ENCODE results near the gene DUSP19. TPM values are rescaled to one million over a fixed set of nuclear protein-coding genes. Genes with fewer than 3 reads are reported as not detected.

Gene DUSP19
- total and polyA plus RNA-seq, 7 experiments from 2014 or later: 0.66 to 3.3 (median 1.2) TPM

DNA sequence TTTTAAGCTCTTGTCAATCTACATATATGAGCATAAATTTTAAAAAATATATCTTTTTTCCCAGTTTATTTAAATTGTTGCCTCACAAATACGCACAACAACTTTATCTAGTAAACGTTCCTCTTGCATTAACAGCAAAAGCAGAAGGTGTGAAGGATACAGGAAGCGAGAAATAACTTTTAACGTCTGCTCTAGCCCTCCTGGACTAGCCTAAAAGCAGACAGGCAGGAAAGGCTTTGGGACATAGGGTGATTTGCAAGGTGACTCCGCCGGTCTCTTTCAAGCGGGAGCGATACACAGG, 434 bp upstream of the DUSP19 start:
- ChIA-PET CTCF (no interaction called here), POLR2A (interaction anchor here (1.6 kb wide), 1 partner anchor 47 kb away, joined by 3 read pairs; the partner anchor contains the start of gene NUP35)
- Mint-ChIP-seq H3K36me3 (no peaks in the 10 kb centered on the region), H3K4me1 (peaks cover 5 to 17% (median 8%) of the 10 kb centered on the region in 7 donors), H3K27ac (peak overlapping the region in 7 of 9 donors; percentile 48 to 92 (median 85)), H3K4me3 (peak overlapping the region; percentile 90 to 98 (median 97)), H3K9me3 (no peaks in the 10 kb centered on the region), H3K27me3 (peaks cover 0 to 13% (median 0%) of the 10 kb centered on the region in 5 donors)
- peak overlapping the region; percentile 63 for H3K27ac ChIP-seq (ENCODE audit: low read depth, low read length)
- peak overlapping the region; percentile 82 for H3K4me3 ChIP-seq (ENCODE audit: low read length)
- H3K4me1 ChIP-seq (ENCODE audit: control insufficient read depth in 2 of 2, insufficient read depth in 2 of 2, low read length in 2 of 2): no peaks in the 10 kb centered on the region
- DNase-seq: no peak
- peak; percentile 36 for ATAC-seq
- intact Hi-C loops (cut with micrococcal nuclease): loop anchor here (1.0 kb wide), 2 partner anchors 40 to 46 kb away; partner anchors contain the start of genes NCKAP1 (in 2 of the 2) and NUP35 (in 2 of the 2)
- H3K9me3 ChIP-seq (ENCODE audit: control insufficient read depth in 2 of 3, low read length in 3 of 3): no peaks in the 10 kb centered on the region
- no peaks in the 10 kb centered on the region for H3K27me3 ChIP-seq (ENCODE audit: control insufficient read depth in 2 of 2, insufficient read depth in 2 of 2, low read length in 2 of 2)
- H3K36me3 ChIP-seq (ENCODE audit: control insufficient read depth in 2 of 3, insufficient read depth in 3 of 3, low read length in 3 of 3): peaks cover 0 to 3% (median 0%) of the 10 kb centered on the region in 3 experiments

DNA sequence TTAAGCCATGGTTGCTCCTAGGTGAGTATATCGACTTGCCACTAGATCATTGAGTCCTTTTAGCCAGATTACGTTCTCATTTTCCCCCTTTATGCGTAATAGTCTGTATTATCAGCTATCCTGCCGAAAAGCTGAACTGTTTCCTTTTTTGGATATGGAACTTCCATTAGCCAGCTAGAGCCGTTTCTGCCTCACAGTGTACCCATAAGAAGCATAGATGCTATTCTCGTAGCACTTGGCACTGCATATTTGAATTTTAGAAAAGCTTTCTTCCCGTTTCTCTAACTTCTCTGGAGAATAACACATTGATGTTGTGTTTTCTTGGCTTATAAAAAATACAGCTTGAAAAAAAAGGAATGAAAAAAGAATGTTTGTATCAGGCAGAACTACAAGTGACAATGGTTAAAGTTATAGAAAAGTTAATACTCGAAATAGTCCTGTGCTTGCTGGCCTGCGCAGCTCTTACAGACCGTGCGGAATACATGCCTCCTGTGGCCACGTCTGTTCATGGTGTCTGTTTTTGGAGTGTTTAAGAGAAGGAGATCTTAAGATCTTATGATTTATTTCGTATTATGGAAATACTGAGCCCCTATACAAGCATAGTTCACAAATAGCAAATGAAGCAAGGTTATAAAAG, 710 bp downstream of the DUSP19 start:
- peak; percentile 51 for ATAC-seq
- H3K4me3 Mint-ChIP-seq: peak overlapping the region; percentile 90 to 98 (median 97)

DNA sequence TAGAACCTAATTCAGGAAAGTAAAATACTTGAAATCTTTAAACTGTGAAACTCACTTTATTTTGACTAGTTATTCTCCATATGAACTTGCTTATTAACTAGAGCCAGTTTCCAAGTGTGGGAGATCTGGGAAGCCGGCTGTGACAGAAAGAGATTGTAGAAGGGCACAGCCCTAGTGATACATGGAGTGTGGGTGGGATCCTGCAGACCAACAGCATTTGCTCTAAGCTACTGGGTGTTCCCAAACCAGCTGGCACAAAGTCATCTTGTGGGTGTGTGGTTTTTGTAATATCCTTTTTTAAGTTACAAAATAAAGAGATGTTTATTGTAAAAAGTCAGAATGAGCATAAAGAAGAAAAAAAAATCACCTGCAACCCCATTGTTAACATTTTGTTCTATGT, 3.4 kb downstream of the DUSP19 start:
- H3K27ac Mint-ChIP-seq: no peak overlapping the region

More for the DNA sequence above, 710 bp downstream of the DUSP19 start:
- Mint-ChIP-seq H3K9me3 (no peaks in the 10 kb centered on the region), H3K27ac (peak overlapping the region; percentile 40 to 92 (median 73)), H3K27me3 (peaks cover 0 to 12% (median 0%) of the 10 kb centered on the region in 5 donors), H3K4me1 (peaks cover 5 to 17% (median 8%) of the 10 kb centered on the region in 7 donors), H3K36me3 (no peaks in the 10 kb centered on the region)
- CTCF ChIA-PET: interaction anchor here (0.7 kb wide), 1 partner anchor 99 kb away, joined by 3 read pairs; no protein-coding TSS in a partner anchor
- POLR2A ChIA-PET: interaction anchor here (0.6 to 1.6 kb wide), 3 partner anchors 9 to 45 kb away, joined by 3 to 4 read pairs (median 3); partner anchors contain the start of gene NUP35
- Histone ChIP-seq H3K9me3 (ENCODE audit: control insufficient read depth in 2 of 3, low read length in 3 of 3) (no peaks in the 10 kb centered on the region), H3K4me3 (ENCODE audit: low read length) (peak overlapping the region; percentile 82), H3K27me3 (ENCODE audit: control insufficient read depth in 2 of 2, insufficient read depth in 2 of 2, low read length in 2 of 2) (no peaks in the 10 kb centered on the region), H3K36me3 (ENCODE audit: control insufficient read depth in 2 of 3, insufficient read depth in 3 of 3, low read length in 3 of 3) (peaks cover 0 to 3% (median 0%) of the 10 kb centered on the region in 3 experiments), H3K27ac (ENCODE audit: low read depth, low read length) (peak overlapping the region; percentile 63), H3K4me1 (ENCODE audit: control insufficient read depth in 2 of 2, insufficient read depth in 2 of 2, low read length in 2 of 2) (no peaks in the 10 kb centered on the region)
- peak in 3 of 9 donors; percentile 3 to 25 (median 5) for DNase-seq
- intact Hi-C loops (cut with micrococcal nuclease): no loop called here

DNA sequence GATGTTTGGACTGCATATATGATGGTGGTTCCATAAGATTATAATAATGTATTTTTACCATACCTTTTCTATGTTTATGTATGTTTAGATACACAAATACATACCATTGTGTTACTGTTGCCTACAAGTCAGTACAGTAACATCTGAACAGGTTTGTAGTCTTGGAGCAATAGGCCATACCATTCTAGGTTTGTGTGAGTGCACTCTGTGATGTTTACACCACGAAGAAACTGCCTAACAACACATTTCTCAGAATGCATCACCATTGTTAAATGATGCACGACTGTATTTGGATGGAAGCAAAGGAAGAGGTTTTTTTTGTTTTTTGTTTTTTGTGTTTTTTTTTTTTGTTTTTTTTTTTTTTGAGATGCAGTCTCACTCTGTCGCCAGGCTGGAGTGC, 9.5 kb downstream of the DUSP19 start:
- no peaks in the 10 kb centered on the region for H3K27me3 Mint-ChIP-seq
- no peaks in the 10 kb centered on the region for H3K4me1 Mint-ChIP-seq
- peaks cover 0 to 21% (median 7%) of the 10 kb centered on the region in 5 donors for H3K36me3 Mint-ChIP-seq
- no peak overlapping the region for H3K27ac ChIP-seq (ENCODE audit: low read depth, low read length)
- ATAC-seq (no peak), DNase-seq (no peak)
- ChIA-PET POLR2A (no interaction called here), CTCF (no interaction called here)
- H3K36me3 ChIP-seq (ENCODE audit: control insufficient read depth in 2 of 3, insufficient read depth in 3 of 3, low read length in 3 of 3): no peaks in the 10 kb centered on the region
- H3K4me1 ChIP-seq (ENCODE audit: control insufficient read depth in 2 of 2, insufficient read depth in 2 of 2, low read length in 2 of 2): no peaks in the 10 kb centered on the region
- no peak overlapping the region for H3K27ac Mint-ChIP-seq
- H3K9me3 ChIP-seq (ENCODE audit: control insufficient read depth in 2 of 3, low read length in 3 of 3): no peaks in the 10 kb centered on the region
- no peak overlapping the region for H3K4me3 ChIP-seq (ENCODE audit: low read length)
- intact Hi-C loops (cut with micrococcal nuclease): no loop called here
- no peak overlapping the region for H3K4me3 Mint-ChIP-seq
- no peaks in the 10 kb centered on the region for H3K9me3 Mint-ChIP-seq
- no peaks in the 10 kb centered on the region for H3K27me3 ChIP-seq (ENCODE audit: control insufficient read depth in 2 of 2, insufficient read depth in 2 of 2, low read length in 2 of 2)

More for the DNA sequence above, 3.4 kb downstream of the DUSP19 start:
- peaks cover 0 to 10% (median 0%) of the 10 kb centered on the region in 5 donors for H3K27me3 Mint-ChIP-seq
- DNase-seq (no peak), ATAC-seq (no peak)
- no peak overlapping the region for H3K27ac ChIP-seq (ENCODE audit: low read depth, low read length)
- peaks cover 5 to 17% (median 8%) of the 10 kb centered on the region in 7 donors for H3K4me1 Mint-ChIP-seq
- intact Hi-C loops (cut with micrococcal nuclease): no loop called here
- H3K36me3 ChIP-seq (ENCODE audit: control insufficient read depth in 2 of 3, insufficient read depth in 3 of 3, low read length in 3 of 3): peaks cover 0 to 3% (median 0%) of the 10 kb centered on the region in 3 experiments
- H3K36me3 Mint-ChIP-seq: no peaks in the 10 kb centered on the region
- ChIA-PET POLR2A (no interaction called here), CTCF (no interaction called here)
- no peaks in the 10 kb centered on the region for H3K9me3 Mint-ChIP-seq
- H3K4me3 Mint-ChIP-seq: no peak overlapping the region
- H3K27me3 ChIP-seq (ENCODE audit: control insufficient read depth in 2 of 2, insufficient read depth in 2 of 2, low read length in 2 of 2): no peaks in the 10 kb centered on the region
- no peaks in the 10 kb centered on the region for H3K4me1 ChIP-seq (ENCODE audit: control insufficient read depth in 2 of 2, insufficient read depth in 2 of 2, low read length in 2 of 2)
- no peaks in the 10 kb centered on the region for H3K9me3 ChIP-seq (ENCODE audit: control insufficient read depth in 2 of 3, low read length in 3 of 3)
- H3K4me3 ChIP-seq (ENCODE audit: low read length): no peak overlapping the region

DNA sequence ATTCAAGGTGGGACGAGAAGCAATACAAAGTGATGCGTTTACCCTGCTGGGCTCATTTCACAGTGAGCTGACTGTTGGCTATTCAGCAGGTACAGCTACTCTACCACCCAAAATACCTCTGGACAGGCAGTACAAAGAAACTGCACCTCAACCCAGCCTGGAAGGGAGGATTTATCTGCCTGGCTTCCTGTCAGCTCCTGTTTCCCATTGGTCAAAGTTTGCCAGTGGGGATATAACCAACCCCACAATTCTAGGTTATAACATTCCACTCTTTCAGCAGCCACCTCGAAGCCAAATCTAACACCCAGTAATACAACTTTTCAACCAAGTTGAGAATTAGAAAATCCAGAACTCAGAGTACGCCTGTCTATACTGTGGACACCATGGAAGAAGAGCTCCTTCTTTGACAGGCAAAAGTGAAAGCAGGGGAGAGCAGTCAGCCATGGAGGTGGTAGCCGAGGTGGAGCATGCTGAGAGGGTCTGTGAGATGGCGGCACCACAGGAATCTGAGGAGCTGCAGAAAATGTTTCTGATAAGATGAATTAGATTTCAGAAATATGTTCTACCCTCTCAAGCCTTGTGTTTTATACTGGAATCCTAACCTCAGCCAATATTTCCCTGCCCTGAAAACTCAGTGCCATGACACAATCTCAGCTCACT, 10.8 kb downstream of the DUSP19 start:
- H3K27me3 ChIP-seq (ENCODE audit: control insufficient read depth in 2 of 2, insufficient read depth in 2 of 2, low read length in 2 of 2): no peaks in the 10 kb centered on the region
- peaks cover 0 to 22% (median 7%) of the 10 kb centered on the region in 5 donors for H3K36me3 Mint-ChIP-seq
- ChIA-PET CTCF (no interaction called here), POLR2A (interaction anchor here (0.6 kb wide), 1 partner anchor 23 kb away, joined by 3 read pairs; no protein-coding TSS in a partner anchor)
- H3K27ac Mint-ChIP-seq: no peak overlapping the region
- intact Hi-C loops (cut with micrococcal nuclease): no loop called here
- H3K27me3 Mint-ChIP-seq: no peaks in the 10 kb centered on the region
- H3K4me3 Mint-ChIP-seq: no peak overlapping the region
- H3K4me1 Mint-ChIP-seq: no peaks in the 10 kb centered on the region
- no peaks in the 10 kb centered on the region for H3K4me1 ChIP-seq (ENCODE audit: control insufficient read depth in 2 of 2, insufficient read depth in 2 of 2, low read length in 2 of 2)
- H3K9me3 ChIP-seq (ENCODE audit: control insufficient read depth in 2 of 3, low read length in 3 of 3): no peaks in the 10 kb centered on the region
- no peak for DNase-seq
- H3K27ac ChIP-seq (ENCODE audit: low read depth, low read length): no peak overlapping the region
- H3K36me3 ChIP-seq (ENCODE audit: control insufficient read depth in 2 of 3, insufficient read depth in 3 of 3, low read length in 3 of 3): no peaks in the 10 kb centered on the region
- no peak overlapping the region for H3K4me3 ChIP-seq (ENCODE audit: low read length)
- no peaks in the 10 kb centered on the region for H3K9me3 Mint-ChIP-seq
- no peak for ATAC-seq

DNA sequence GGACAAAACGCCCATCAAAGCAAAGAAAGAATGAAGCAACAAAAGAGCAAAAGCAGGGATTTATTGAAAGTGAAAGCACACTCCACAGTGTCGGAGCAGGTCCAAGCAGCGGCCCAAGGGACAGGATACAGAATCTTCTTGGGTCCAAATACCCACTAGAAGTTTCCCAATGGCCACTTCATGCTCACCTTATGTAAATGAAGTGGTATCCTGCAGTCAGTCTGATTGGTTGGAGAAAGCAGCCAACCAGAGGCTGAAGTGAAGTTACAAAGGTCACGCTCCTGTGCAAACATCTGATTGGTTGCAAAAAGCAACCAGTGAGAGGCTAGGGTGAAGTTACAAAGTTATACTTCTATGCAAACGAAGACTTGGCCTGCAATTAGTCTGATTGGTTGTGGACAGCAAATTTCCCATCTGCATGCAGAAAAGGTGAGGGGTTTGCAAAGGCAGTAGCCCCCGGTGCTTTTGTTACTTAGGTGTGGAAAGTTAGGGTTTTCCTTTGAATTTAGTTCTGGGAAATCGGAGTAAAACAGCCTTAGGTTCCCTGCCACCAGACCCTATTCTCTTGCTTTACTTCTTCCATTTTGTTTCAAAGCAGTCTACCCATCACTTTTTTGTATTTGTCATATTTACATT, 12.9 kb downstream of the DUSP19 start:
- no peak for ATAC-seq

More for the DNA sequence above, 12.9 kb downstream of the DUSP19 start:
- Mint-ChIP-seq H3K4me1 (no peaks in the 10 kb centered on the region), H3K27me3 (no peaks in the 10 kb centered on the region), H3K4me3 (no peak overlapping the region), H3K27ac (no peak overlapping the region), H3K36me3 (peaks cover 0 to 23% (median 9%) of the 10 kb centered on the region in 5 donors), H3K9me3 (no peaks in the 10 kb centered on the region)
- POLR2A ChIA-PET: no interaction called here
- no peaks in the 10 kb centered on the region for H3K9me3 ChIP-seq (ENCODE audit: control insufficient read depth in 2 of 3, low read length in 3 of 3)
- intact Hi-C loops (cut with micrococcal nuclease): no loop called here
- no peak overlapping the region for H3K4me3 ChIP-seq (ENCODE audit: low read length)
- DNase-seq: no peak
- H3K36me3 ChIP-seq (ENCODE audit: control insufficient read depth in 2 of 3, insufficient read depth in 3 of 3, low read length in 3 of 3): no peaks in the 10 kb centered on the region
- no peaks in the 10 kb centered on the region for H3K27me3 ChIP-seq (ENCODE audit: control insufficient read depth in 2 of 2, insufficient read depth in 2 of 2, low read length in 2 of 2)
- CTCF ChIA-PET: no interaction called here
- H3K27ac ChIP-seq (ENCODE audit: low read depth, low read length): no peak overlapping the region
- H3K4me1 ChIP-seq (ENCODE audit: control insufficient read depth in 2 of 2, insufficient read depth in 2 of 2, low read length in 2 of 2): no peaks in the 10 kb centered on the region

All from naive thymus-derived CD4-positive, alpha-beta T cell (primary cell).